ENCODE results near the gene AAK1. TPM values are rescaled to one million over a fixed set of nuclear protein-coding genes. Genes with fewer than 3 reads are reported as not detected.

The AAK1 gene
- total RNA-seq, 1 donor from 2014 or later, result 108 TPM

GRCh38 chr2:69499242-69499641 is 144.3 kb downstream of the AAK1 start:
- TF ChIP-seq, protein P1, sequence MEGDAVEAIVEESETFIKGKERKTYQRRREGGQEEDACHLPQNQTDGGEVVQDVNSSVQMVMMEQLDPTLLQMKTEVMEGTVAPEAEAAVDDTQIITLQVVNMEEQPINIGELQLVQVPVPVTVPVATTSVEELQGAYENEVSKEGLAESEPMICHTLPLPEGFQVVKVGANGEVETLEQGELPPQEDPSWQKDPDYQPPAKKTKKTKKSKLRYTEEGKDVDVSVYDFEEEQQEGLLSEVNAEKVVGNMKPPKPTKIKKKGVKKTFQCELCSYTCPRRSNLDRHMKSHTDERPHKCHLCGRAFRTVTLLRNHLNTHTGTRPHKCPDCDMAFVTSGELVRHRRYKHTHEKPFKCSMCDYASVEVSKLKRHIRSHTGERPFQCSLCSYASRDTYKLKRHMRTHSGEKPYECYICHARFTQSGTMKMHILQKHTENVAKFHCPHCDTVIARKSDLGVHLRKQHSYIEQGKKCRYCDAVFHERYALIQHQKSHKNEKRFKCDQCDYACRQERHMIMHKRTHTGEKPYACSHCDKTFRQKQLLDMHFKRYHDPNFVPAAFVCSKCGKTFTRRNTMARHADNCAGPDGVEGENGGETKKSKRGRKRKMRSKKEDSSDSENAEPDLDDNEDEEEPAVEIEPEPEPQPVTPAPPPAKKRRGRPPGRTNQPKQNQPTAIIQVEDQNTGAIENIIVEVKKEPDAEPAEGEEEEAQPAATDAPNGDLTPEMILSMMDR (IDR thresholded peaks at IDR 0.05; ENCODE audit: insufficient read depth, low read depth, low read length), result no peak
- no peak for TF ChIP-seq EZH2 (IDR thresholded peaks at IDR 0.05; ENCODE audit: insufficient read depth, low read length)
- Mint-ChIP-seq H3K36me3 (ENCODE audit: low read depth, unreplicated experiment) (peaks cover 4% of the 10 kb centered on the region), H3K4me3 (ENCODE audit: unreplicated experiment) (no peak overlapping the region), H3K27me3 (ENCODE audit: low read depth, unreplicated experiment) (no peaks in the 10 kb centered on the region), H3K27ac (ENCODE audit: unreplicated experiment) (no peak overlapping the region), H3K9me3 (ENCODE audit: unreplicated experiment) (no peaks in the 10 kb centered on the region), H3K4me1 (ENCODE audit: low read depth, unreplicated experiment) (no peaks in the 10 kb centered on the region)
- Histone ChIP-seq H3K27ac (ENCODE audit: low read depth, low read length) (no peak overlapping the region), H3K9ac (ENCODE audit: low read length) (no peak overlapping the region), H3K4me3 (ENCODE audit: insufficient read depth, low read depth, low read length) (no peak overlapping the region), H4K20me1 (ENCODE audit: insufficient read depth, low read length) (no peaks in the 10 kb centered on the region), H3K4me2 (ENCODE audit: low read length) (no peak overlapping the region), H3K36me3 (ENCODE audit: insufficient read depth, low read length) (peaks cover 9% of the 10 kb centered on the region), H3K9me3 (ENCODE audit: insufficient read depth, low read depth, low read length) (no peaks in the 10 kb centered on the region), H3K4me1 (ENCODE audit: insufficient read depth, low read length) (no peaks in the 10 kb centered on the region), H3K79me2 (ENCODE audit: insufficient read depth, low read length) (no peaks in the 10 kb centered on the region), H3K27me3 (ENCODE audit: insufficient read depth, low read length) (no peaks in the 10 kb centered on the region), H2AFZ (ENCODE audit: low read depth, low read length) (no peak overlapping the region)
- FAIRE-seq (no peak), DNase-seq (ENCODE audit: low read depth) (no peak)

- Histone ChIP-seq H3K27me3 (ENCODE audit: insufficient read depth, low read length) (no peaks in the 10 kb centered on the region), H2AFZ (ENCODE audit: low read depth, low read length) (no peak overlapping the region)
- H3K9me3 Mint-ChIP-seq (ENCODE audit: unreplicated experiment), result no peaks in the 10 kb centered on the region
Observed at GRCh38 chr2:69495861-69496260, 147.7 kb downstream of the AAK1 start.

DNA sequence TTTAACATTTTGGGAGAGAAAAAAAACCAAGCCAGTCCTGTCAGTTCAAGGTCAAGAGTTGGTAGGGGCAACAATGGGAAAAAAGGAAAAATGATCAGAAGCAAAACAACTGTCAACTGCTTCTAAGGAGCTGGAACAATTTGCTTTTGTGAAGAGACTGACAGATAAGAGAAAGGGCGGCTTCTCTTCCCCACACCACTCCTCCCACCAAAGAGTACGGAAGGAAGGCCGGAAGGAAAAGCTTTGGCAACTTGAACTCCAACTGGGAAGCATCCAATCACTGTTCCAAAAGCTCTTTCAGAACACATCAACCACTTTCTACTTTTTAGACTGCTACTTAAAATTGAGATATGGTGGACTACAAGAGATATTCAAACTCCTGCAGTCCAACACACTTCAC is 148.5 kb downstream of the AAK1 start:
- Histone ChIP-seq H3K9ac (ENCODE audit: low read length) (no peak overlapping the region), H3K4me3 (ENCODE audit: insufficient read depth, low read depth, low read length) (no peak overlapping the region), H3K4me1 (ENCODE audit: insufficient read depth, low read length) (no peaks in the 10 kb centered on the region), H3K4me2 (ENCODE audit: low read length) (no peak overlapping the region), H3K9me3 (ENCODE audit: insufficient read depth, low read depth, low read length) (no peaks in the 10 kb centered on the region), H3K36me3 (ENCODE audit: insufficient read depth, low read length) (peaks cover 14% of the 10 kb centered on the region), H3K79me2 (ENCODE audit: insufficient read depth, low read length) (no peaks in the 10 kb centered on the region), H3K27ac (ENCODE audit: low read depth, low read length) (no peak overlapping the region), H2AFZ (ENCODE audit: low read depth, low read length) (no peak overlapping the region), H4K20me1 (ENCODE audit: insufficient read depth, low read length) (no peaks in the 10 kb centered on the region), H3K27me3 (ENCODE audit: insufficient read depth, low read length) (no peaks in the 10 kb centered on the region)
- Mint-ChIP-seq H3K4me3 (ENCODE audit: unreplicated experiment) (no peak overlapping the region), H3K27me3 (ENCODE audit: low read depth, unreplicated experiment) (no peaks in the 10 kb centered on the region), H3K27ac (ENCODE audit: unreplicated experiment) (no peak overlapping the region), H3K4me1 (ENCODE audit: low read depth, unreplicated experiment) (no peaks in the 10 kb centered on the region), H3K36me3 (ENCODE audit: low read depth, unreplicated experiment) (peaks cover 11% of the 10 kb centered on the region), H3K9me3 (ENCODE audit: unreplicated experiment) (no peaks in the 10 kb centered on the region)
- no peak for FAIRE-seq
- TF ChIP-seq, protein P1 (IDR thresholded peaks at IDR 0.05; ENCODE audit: insufficient read depth, low read depth, low read length), result no peak
- TF ChIP-seq EZH2 (IDR thresholded peaks at IDR 0.05; ENCODE audit: insufficient read depth, low read length), result no peak
- no peak for DNase-seq (ENCODE audit: low read depth)

More at GRCh38 chr2:69495861-69496260, 147.7 kb downstream of the AAK1 start:
- H3K79me2 ChIP-seq (ENCODE audit: insufficient read depth, low read length), result no peaks in the 10 kb centered on the region
- no peaks in the 10 kb centered on the region for H3K27me3 Mint-ChIP-seq (ENCODE audit: low read depth, unreplicated experiment)
- no peak overlapping the region for H3K27ac Mint-ChIP-seq (ENCODE audit: unreplicated experiment)
- FAIRE-seq (no peak), DNase-seq (ENCODE audit: low read depth) (no peak)
- peaks cover 12% of the 10 kb centered on the region for H3K36me3 Mint-ChIP-seq (ENCODE audit: low read depth, unreplicated experiment)
- H3K4me1 ChIP-seq (ENCODE audit: insufficient read depth, low read length), result no peaks in the 10 kb centered on the region
- H3K4me2 ChIP-seq (ENCODE audit: low read length), result no peak overlapping the region
- no peak overlapping the region for H3K4me3 ChIP-seq (ENCODE audit: insufficient read depth, low read depth, low read length)
- no peak overlapping the region for H3K4me3 Mint-ChIP-seq (ENCODE audit: unreplicated experiment)
- H3K9ac ChIP-seq (ENCODE audit: low read length), result no peak overlapping the region
- no peak overlapping the region for H3K27ac ChIP-seq (ENCODE audit: low read depth, low read length)
- TF ChIP-seq, protein P1 (IDR thresholded peaks at IDR 0.05; ENCODE audit: insufficient read depth, low read depth, low read length), result no peak
- no peak for TF ChIP-seq EZH2 (IDR thresholded peaks at IDR 0.05; ENCODE audit: insufficient read depth, low read length)
- no peaks in the 10 kb centered on the region for H3K9me3 ChIP-seq (ENCODE audit: insufficient read depth, low read depth, low read length)
- H3K4me1 Mint-ChIP-seq (ENCODE audit: low read depth, unreplicated experiment), result no peaks in the 10 kb centered on the region
- peaks cover 17% of the 10 kb centered on the region for H3K36me3 ChIP-seq (ENCODE audit: insufficient read depth, low read length)
- no peaks in the 10 kb centered on the region for H4K20me1 ChIP-seq (ENCODE audit: insufficient read depth, low read length)

Data from astrocyte (in vitro differentiated cells and primary cell).